Neural progenitor cell (in vitro differentiated cells): ENCODE data around the gene EFNB2.

ENCODE experiments used
- CTCF ChIP-seq: fragments of 200-600 bp; sonication (generic); IDR thresholded peaks from 2 replicates; pipeline ENCODE4 v1.5.1; 2017; ENCODE audit warnings: antibody characterized with exemption, mild to moderate bottlenecking
- EZH2 ChIP-seq: fragments of 200-600 bp; sonication (generic); IDR thresholded peaks from 2 replicates; pipeline ENCODE4 v1.6.1; 2017; ENCODE audit warnings: antibody characterized with exemption, mild to moderate bottlenecking, moderate library complexity

DNA sequence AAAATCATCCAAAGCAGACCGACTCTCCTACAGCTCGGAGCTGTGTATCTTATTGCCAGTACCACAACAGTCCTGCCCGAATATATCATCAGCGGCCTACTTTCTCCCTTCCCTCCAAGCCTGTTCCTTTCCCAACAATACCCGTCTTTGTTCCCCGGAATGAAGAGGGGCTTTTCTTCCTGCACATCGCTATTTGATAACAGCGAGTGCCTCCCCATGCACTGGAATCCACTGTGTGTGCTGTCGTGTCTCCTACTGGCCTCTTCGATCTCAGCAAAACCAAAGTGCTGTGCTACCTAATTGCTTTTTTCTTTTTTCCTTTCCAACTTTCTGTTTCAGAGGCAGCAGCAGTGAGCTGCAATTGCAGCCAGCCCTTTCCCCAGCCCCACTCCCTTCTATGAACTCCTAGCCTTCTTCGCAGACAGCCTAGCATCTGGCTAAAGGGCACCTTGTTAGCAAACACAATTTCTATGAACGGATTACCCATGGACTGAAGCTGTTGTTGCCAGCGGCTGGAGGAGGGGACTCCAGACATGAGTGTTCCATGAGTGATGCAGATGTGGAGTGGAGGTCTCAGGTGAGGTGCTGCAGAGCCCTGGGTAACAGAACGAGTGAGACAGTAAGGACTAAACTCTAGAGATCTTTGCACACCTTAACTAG lies 43.4 kb downstream of the EFNB2 start:
- TF ChIP-seq CTCF = no peak
- TF ChIP-seq EZH2 = no peak
